H7 (cell line): ENCODE measurements around the gene M6PR. TPM values are rescaled to one million over a fixed set of nuclear protein-coding genes. Genes with fewer than 3 reads are reported as not detected.

ENCODE experiments used
- total RNA-seq: library from RNA; depleted of rRNA; stranded (reverse); fragments of >200 nt; shearing (Covaris generic); gene quantifications from 2 replicates; pipeline ENCODE4 v1.2.3, GENCODE V29; 2014; rRNA removed

Gene M6PR
- total RNA-seq, 1 experiment from 2014 or later: 182 TPM

Other genes with a start within 250 kb of the M6PR start
- gene A2ML1, start 127.0 kb downstream of the M6PR start, total RNA-seq: 3.9 and 6.1 TPM in 2 replicates
- 245 and 364 TPM in 2 replicates for gene PHC1, start 35.1 kb downstream of the M6PR start, total RNA-seq
- 3.2 and 3.8 TPM in 2 replicates for gene KLRG1, start 39.9 kb upstream of the M6PR start, total RNA-seq
- gene A2M, start 166.3 kb upstream of the M6PR start, total RNA-seq: 0.37 TPM in 1 of 2 replicates, not detected in the other